Heart right ventricle (tissue), 16 donors: ENCODE data around the gene VPS13D. TPM values are rescaled to one million over a fixed set of nuclear protein-coding genes. Genes with fewer than 3 reads are reported as not detected.

Experiments used
- ATAC-seq, 8 donors: fragments of 200-7000 bp; cut with Tn5 transposase; one replicate each; pipeline ENCODE4 v1.9.1; 2020; ENCODE audit warnings: mild to moderate bottlenecking in 8 of 8, moderate library complexity in 8 of 8, moderate number of reproducible peaks in 1 of 8
- DNase-seq, 2 donors: peaks; one replicate each; pipeline ENCODE4 v3.0.0-alpha.2; 2020
- H3K27ac ChIP-seq, 10 donors: fragments of 200-600 bp; sonication (generic) in 2 of 10; one replicate each; pipeline versions ENCODE4 v1.5.0 to v1.8.0; 2020 to 2022; ENCODE audit warnings: mild to moderate bottlenecking in 3 of 10
- H3K27me3 ChIP-seq, 7 donors: fragments of 200-600 bp; one replicate each; pipeline ENCODE4 v1.8.0; 2021 to 2022; ENCODE audit warnings: mild to moderate bottlenecking in 2 of 7
- H3K36me3 ChIP-seq, 9 donors: fragments of 200-600 bp; sonication (generic) in 1 of 9; one replicate each; pipeline versions ENCODE4 v1.5.0 to v1.8.0; 2020 to 2022; ENCODE audit warnings: mild to moderate bottlenecking in 2 of 9
- H3K4me1 ChIP-seq, 9 donors: fragments of 200-600 bp; sonication (generic) in 1 of 9; one replicate each; pipeline versions ENCODE4 v1.5.0 to v1.8.0; 2020 to 2022; ENCODE audit warnings: mild to moderate bottlenecking in 4 of 9
- H3K4me3 ChIP-seq, 10 donors: fragments of 200-600 bp; sonication (generic) in 2 of 10; one replicate each; pipeline versions ENCODE4 v1.5.0 to v1.8.0; 2020 to 2022; ENCODE audit warnings: mild to moderate bottlenecking in 7 of 10, moderate library complexity in 2 of 10
- H3K9me3 ChIP-seq, 11 donors: fragments of 200-600 bp in 10 of 11; sonication (generic) in 2 of 11; one replicate each; pipeline versions ENCODE4 v1.5.0 to v1.8.0; 2013 to 2022; ENCODE audit warnings: mild to moderate bottlenecking in 2 of 11, control low read depth in 1 of 11, moderate library complexity in 1 of 11
- WGBS, 2 donors: extraction: QIAGEN DNeasy Blood & Tissue Kit; methylation state at CpG; one replicate each; pipeline ENCODE4 v1.1.7; 2013; ENCODE audit warnings: inconsistent platforms in 1 of 2; 5-methylcytosine and 5-hydroxymethylcytosine counted together
- intact Hi-C, 10 donors: fragments of 100-400 bp; cut with DNase I; formaldehyde crosslinking; loops; one replicate each; pipeline versions ENCODE4 v1.11.1 to v1.14.2; 2022
- polyA plus RNA-seq, 2 donors: library from polyadenylated mRNA; stranded (reverse); fragments of 200-250 nt; gene quantifications; one replicate each; pipeline ENCODE4 v1.2.3, GENCODE V29; 2013
- total RNA-seq, 10 donors: library from RNA; stranded (reverse); fragmentation: NEBNext Ultra II Directional in 3 of 10; extraction: Animal tissue kit (Norgen Biotek cat#: 25700) in 3 of 10; gene quantifications; one replicate each; pipeline versions ENCODE4 v1.2.1 to v1.2.4, GENCODE V29; 2021 to 2023
- TF ChIP-seq, protein P1 (sequence below), 9 donors: fragments of 200-600 bp; sonication (generic) in 2 of 9; IDR thresholded peaks; one replicate each; pipeline versions ENCODE4 v1.5.0 to v1.8.0; 2021 to 2022; ENCODE audit warnings: antibody characterized with exemption in 9 of 9, mild to moderate bottlenecking in 5 of 9, moderate library complexity in 1 of 9
- donor health status: Arrhythmogenic right ventricular cardiomyopathy.
- donor health status: ischemic (EF 13 %, LVEDD 7.1; RV severe dilation, severe dysfunction).
- donor health status: healthy with polysubstance abuse.
- donor health status: DM: no; HTN: yes; CAD: no.
- donor health status: DM: no; HTN: no; CAD: no.
- donor health status: ischemic (EF 25% LVEDD 6.9; RV normal size, moderate dysfunction).
- donor health status: ischemic (EF 25% LVEDD 5.7; RV mildly dilated, moderate dysfunction).
- donor health status: healthy.
- donor health status: DM: yes; HTN: yes; CAD: no.
- donor health status: Ischemic cardiomyopathy.
- donor health status: ischemic (EF 35%, LVEDD 5.7; RV mildly dilated, moderate dysfunction).
- donor health status: nonischemic (EF 11% LVEDD 7.7; RV severe dilation, severe dysfunction).
- donor health status: DM: yes; HTN: yes; CAD: no.
- donor health status: PGD.
- donor health status: ischemic (EF 29% LVEDD 5.4; RV normal size, mild dysfunction).
- donor health status: nonischemic (EF 23%, LVEDD 6.1; RV moderate dilation, normal function).

The VPS13D gene
- total and polyA plus RNA-seq, 12 donors: 36.9 to 161 (median 83.3) TPM

DNA sequence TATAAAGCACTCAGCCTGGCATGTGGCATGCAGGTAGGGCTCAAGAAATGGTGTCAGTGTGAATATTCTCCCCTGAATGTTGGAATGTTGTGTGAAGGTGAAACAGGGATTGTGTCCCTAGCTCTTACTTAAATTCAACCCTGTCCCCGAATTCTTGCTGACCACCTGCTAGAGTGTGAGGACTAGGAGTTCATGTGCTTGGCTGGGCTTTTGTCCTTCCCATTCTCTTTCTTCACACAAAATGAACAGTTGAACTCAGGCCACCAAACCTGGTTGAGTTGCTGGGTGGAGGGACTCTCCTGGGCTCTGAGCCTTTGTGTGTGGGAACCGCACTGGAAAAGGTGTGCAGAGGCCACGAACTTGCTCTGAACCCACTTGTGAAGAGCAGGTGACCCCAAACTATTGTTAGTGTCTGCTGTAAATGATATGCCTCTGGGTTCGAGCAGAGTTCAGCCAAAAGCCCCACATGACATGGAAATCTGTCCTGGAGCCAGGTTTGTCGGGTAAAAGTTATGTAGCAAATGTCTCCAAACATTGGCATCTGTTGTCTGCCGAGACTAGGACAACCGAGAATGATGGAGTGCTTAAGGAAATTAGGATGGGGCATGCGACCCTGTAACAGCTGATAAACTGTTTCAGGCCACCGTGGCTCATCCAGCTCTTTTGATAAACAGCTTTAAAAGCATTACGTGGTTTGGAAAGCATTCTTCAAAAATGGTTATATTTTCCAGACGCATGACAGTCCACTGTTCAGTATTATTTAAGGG lies 243.9 kb downstream of the VPS13D start:
- DNase-seq: peak in 1 of 2 donors; percentile 75
- Histone ChIP-seq H3K4me3 (no peak overlapping the region), H3K4me1 (peaks cover 29 to 98% (median 87%) of the 10 kb centered on the region in 9 donors), H3K36me3 (peaks cover 0 to 6% (median 0%) of the 10 kb centered on the region in 9 donors), H3K27ac (peak overlapping the region; percentile 6 to 91 (median 76)), H3K9me3 (no peaks in the 10 kb centered on the region), H3K27me3 (no peaks in the 10 kb centered on the region)
- WGBS, 2 donors: 34 to 40% methylated on average over 11 of the region's 11 CpGs
- peak; percentile 40 to 73 (median 67) for ATAC-seq
- TF ChIP-seq, protein P1, sequence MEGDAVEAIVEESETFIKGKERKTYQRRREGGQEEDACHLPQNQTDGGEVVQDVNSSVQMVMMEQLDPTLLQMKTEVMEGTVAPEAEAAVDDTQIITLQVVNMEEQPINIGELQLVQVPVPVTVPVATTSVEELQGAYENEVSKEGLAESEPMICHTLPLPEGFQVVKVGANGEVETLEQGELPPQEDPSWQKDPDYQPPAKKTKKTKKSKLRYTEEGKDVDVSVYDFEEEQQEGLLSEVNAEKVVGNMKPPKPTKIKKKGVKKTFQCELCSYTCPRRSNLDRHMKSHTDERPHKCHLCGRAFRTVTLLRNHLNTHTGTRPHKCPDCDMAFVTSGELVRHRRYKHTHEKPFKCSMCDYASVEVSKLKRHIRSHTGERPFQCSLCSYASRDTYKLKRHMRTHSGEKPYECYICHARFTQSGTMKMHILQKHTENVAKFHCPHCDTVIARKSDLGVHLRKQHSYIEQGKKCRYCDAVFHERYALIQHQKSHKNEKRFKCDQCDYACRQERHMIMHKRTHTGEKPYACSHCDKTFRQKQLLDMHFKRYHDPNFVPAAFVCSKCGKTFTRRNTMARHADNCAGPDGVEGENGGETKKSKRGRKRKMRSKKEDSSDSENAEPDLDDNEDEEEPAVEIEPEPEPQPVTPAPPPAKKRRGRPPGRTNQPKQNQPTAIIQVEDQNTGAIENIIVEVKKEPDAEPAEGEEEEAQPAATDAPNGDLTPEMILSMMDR (IDR thresholded peaks at IDR 0.05): no peak
- intact Hi-C loops: loop anchor here in 4 of 10 donors (5.0 to 10.0 kb wide), 2 partner anchors 36 to 141 kb away; partner anchors contain the start of gene DHRS3 (in 3 of the 4)

DNA sequence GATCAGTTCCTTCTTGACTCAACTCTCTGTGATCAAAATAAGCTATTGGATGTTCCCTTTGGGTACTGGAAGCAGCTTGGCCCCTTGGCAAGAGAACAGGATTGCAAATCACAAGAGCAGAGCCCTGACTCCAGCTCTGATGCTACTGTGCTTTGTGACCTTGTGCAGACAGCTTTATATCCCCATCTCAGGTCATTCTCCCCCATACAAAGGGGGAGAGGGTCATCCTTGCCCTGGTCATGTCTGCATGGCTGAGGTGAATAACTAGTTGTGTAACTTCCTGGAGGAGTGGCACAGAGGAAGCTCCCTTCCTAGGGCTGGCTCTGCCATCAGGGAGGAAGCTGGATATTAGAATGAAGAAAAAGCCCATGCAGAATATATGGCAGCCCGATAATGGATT lies 245.3 kb downstream of the VPS13D start:
- intact Hi-C loops: loop anchor here in 5 of 10 donors (5.0 to 10.0 kb wide), 3 partner anchors 127 to 142 kb away; partner anchors contain the start of gene DHRS3 (in 4 of the 5)
- Histone ChIP-seq H3K27ac (peak overlapping the region in 9 of 10 donors; percentile 38 to 91 (median 76)), H3K27me3 (no peaks in the 10 kb centered on the region), H3K9me3 (no peaks in the 10 kb centered on the region), H3K4me1 (peaks cover 31 to 100% (median 89%) of the 10 kb centered on the region in 9 donors), H3K36me3 (peaks cover 0 to 12% (median 0%) of the 10 kb centered on the region in 9 donors), H3K4me3 (no peak overlapping the region)
- TF ChIP-seq, protein P1 (IDR thresholded peaks at IDR 0.05): no peak
- DNase-seq (no peak), ATAC-seq (peak in 4 of 8 donors; percentile 1 to 16 (median 2))
- 15 to 28% methylated on average over 1 of the region's 1 CpG for WGBS, 2 donors

DNA sequence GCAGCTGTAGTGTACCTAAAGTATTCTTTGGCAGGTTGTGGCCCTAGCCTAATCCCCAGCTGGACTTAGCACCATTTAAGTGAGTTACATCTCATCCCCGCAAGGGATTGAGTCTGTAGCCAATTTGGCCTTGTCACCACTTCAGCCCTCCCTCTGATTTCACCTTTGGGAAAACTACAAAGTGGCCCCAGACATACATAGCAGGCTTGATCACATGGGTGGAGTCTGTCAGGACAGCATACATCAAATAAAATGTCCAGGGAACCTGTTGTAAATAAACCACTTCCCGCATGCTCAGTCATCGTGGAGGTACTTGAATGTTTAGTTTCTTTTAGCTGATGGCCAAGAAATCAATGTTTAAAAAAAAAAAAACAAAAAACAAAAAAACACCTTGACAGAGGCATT lies 245.7 kb downstream of the VPS13D start:
- TF ChIP-seq, protein P1 (IDR thresholded peaks at IDR 0.05): no peak
- DNase-seq (no peak), ATAC-seq (peak in 5 of 8 donors; percentile 1 to 28 (median 4))
- Histone ChIP-seq H3K27me3 (no peaks in the 10 kb centered on the region), H3K9me3 (no peaks in the 10 kb centered on the region), H3K36me3 (peaks cover 0 to 12% (median 0%) of the 10 kb centered on the region in 9 donors), H3K4me3 (no peak overlapping the region), H3K27ac (peak overlapping the region in 9 of 10 donors; percentile 38 to 91 (median 76)), H3K4me1 (peaks cover 31 to 100% (median 91%) of the 10 kb centered on the region in 9 donors)
- intact Hi-C loops: loop anchor here in 5 of 10 donors (5.0 to 10.0 kb wide), 3 partner anchors 127 to 142 kb away; partner anchors contain the start of gene DHRS3 (in 4 of the 5)
- WGBS, 2 donors: 39 to 54% methylated on average over 3 of the region's 3 CpGs

DNA sequence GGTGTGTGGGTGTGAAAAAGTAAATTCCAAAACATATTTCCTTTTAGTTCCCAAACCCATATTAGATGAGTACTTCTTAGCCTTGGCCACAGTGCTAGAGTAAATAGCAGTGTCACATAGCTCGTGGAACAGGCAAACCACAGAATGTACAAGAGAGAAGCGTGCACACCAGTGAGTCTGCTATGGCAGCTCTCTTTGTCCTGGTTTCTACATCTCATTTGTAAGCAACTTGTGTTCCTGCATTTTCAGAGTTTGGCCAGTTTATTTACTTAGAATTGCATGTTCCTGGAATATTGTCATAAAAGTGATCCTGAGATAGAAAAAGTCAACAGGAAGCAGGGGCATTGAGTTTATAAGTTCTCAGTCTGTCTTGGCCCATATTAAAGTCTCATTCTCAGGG lies 246.1 kb downstream of the VPS13D start:
- ATAC-seq (no peak), DNase-seq (no peak)
- Histone ChIP-seq H3K4me3 (no peak overlapping the region), H3K4me1 (peaks cover 31 to 100% (median 94%) of the 10 kb centered on the region in 9 donors), H3K36me3 (peaks cover 0 to 12% (median 0%) of the 10 kb centered on the region in 9 donors), H3K27me3 (no peaks in the 10 kb centered on the region), H3K27ac (peak overlapping the region in 8 of 10 donors; percentile 38 to 91 (median 76)), H3K9me3 (no peaks in the 10 kb centered on the region)
- WGBS, 2 donors: 68 to 70% methylated on average over 2 of the region's 2 CpGs
- intact Hi-C loops: loop anchor here in 5 of 10 donors (5.0 to 10.0 kb wide), 3 partner anchors 126 to 141 kb away; partner anchors contain the start of gene DHRS3 (in 4 of the 5)
- TF ChIP-seq, protein P1 (IDR thresholded peaks at IDR 0.05): no peak
